NOMO-1 treated with dmso at 0.1 percent for 144 hours (cell line): Measurements from ENCODE around the gene OSGIN1.
"Not testable (repeated sequence)": the region's sequence is repeated elsewhere in the genome, so short reads cannot be mapped to it uniquely, and the experiment has no call there.

Experiments
- DNase-seq: peaks from one replicate; lab custom pipeline; 2025; ENCODE audit not compliant: unreplicated experiment; lab: John Stamatoyannopoulos, UW

Gene OSGIN1

GRCh38 chr16:83940630-83941378 lies 12.2 kb upstream of the OSGIN1 start:
- no peak for DNase-seq

- not testable (repeated sequence) for DNase-seq
These were observed 11.5 kb upstream of the OSGIN1 start for GRCh38 chr16:83941546-83941945.

GRCh38 chr16:83942074-83942473 lies 11.0 kb upstream of the OSGIN1 start:
- DNase-seq, result no peak

- no peak for DNase-seq
These were observed 10.1 kb upstream of the OSGIN1 start for GRCh38 chr16:83942815-83943515.

DNA sequence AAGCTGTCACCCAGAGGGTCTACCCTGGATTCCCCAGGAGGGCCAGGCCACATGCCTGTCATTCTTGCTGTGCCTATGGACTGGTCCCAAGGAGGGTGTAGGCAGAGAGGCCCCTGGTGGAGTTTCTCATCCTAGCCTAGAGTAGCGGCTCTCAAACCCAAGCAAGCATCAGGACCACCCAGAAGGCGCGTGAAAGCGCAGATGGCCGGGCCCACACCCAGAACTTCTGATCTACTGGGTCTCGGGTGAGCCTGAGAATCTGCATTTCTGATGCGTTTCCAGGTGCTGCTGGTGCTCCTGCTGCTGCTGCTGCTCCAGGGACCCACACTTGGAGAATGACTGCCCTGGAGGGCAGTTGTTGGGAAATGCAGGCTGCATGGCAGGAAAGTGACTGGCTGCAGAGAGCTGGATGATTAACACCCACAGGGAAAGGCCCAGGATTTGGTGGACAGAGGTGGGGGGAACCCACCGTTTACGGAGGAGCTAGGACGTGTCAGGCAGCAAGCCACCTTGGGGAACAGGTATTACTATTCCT lies 9.5 kb upstream of the OSGIN1 start:
- DNase-seq, result no peak

DNA sequence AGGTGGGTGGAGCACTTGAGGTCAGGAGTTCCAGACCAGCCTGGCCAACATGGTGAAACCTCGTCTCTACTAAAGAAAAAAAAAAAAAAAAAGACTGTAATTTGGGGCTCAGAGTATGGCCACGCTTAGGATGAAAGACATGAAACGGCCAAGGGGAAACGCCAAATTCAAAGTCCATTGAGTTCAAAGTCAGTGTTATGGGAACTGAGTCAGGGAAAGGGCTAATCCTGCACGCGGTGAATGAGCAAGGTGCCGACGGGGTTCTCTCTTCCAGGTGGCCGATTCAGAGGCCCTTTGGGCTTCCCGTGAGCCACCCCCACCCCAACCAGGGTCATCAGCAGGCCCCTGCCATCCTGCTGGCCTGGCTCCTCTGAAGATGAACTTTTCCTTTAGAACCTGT lies 7.5 kb upstream of the OSGIN1 start:
- no peak for DNase-seq

- DNase-seq, result no peak
These were observed 6.8 kb upstream of the OSGIN1 start for GRCh38 chr16:83946154-83946780.

DNA sequence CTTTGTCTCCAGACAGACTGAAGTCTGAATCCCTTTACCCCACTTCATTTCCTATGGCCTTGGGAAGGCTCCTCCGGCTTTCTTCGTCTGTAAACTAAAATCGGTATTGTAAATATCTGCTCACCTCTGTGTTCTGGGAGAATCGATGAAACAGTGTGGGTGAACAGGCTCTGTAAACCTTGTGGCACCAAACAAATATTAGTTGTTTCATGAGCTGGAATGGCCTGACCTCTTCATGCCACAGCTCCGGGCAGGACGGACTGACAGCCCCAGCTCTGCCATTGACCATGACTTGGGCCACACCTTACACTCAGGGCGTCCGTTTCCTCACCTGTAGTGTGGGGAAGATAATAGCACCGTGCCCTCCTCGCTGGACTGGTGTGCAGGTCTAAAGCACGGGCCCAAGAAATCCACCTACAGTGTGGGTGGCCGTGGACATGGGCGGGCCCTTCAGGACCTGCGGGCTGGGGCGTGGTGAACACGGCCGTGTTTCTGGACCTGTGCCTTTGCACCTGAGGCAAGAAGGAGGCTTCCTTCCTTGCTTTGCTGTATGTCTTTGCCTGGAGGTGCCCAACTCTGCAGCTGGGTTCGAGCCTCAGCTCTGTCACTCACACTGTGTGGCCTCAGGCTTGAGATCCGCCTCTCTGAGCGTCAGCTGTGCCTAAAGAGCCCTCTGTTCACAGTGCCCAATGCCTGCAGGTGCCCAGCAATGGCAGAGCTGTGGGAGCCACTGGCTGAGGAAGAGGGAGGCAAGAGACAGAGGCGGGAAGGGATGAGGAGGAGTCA lies 6.1 kb upstream of the OSGIN1 start:
- DNase-seq, result no peak

- no peak for DNase-seq
These were observed 5.3 kb upstream of the OSGIN1 start for GRCh38 chr16:83947642-83948234.

GRCh38 chr16:83948914-83949723 lies 3.9 kb upstream of the OSGIN1 start:
- DNase-seq, result no peak

- DNase-seq, result no peak
These were observed 3.4 kb upstream of the OSGIN1 start for GRCh38 chr16:83949724-83950001.

DNA sequence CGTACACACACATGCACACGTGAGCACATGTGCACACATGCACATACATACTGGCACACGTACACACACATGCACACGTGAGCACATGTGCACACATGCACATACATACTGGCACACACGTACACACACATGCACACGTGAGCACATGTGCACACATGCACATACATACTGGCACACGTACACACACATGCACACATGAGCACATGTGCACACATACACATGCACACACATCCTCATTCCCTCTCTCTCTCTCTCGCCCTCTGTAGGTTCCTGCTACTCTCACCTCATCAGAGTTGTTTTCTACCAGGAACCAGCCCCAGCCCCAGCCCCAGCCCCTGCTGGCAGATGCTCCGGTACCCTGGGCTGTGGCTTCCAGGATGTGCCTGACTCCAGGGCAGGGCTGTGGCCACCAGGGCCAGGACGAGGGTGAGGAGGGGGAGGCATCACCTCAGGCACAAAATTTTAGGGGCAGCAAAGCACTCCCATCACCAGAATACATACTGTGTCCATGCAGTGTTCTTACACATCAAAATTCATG lies 2.1 kb upstream of the OSGIN1 start:
- DNase-seq, result not testable (repeated sequence)

DNA sequence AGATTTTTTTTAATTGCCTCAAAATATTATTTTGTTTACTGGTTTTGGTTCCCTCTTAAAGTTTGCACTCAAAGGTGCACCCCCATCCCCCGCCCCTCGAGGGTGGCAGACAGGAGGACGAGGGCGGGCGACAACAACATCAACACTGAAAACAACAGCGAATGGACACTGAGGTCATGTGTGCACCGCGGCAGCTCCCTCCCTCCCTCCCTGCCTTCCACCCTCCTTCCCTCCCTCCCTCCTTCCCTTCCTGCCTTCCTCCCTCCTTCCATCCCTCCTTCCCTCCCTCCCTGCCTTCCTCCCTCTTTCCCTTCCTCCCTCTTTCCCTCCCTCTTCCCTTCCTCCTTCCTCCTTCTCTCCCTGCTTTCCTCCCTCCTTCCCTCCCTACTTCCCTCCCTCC lies 1.5 kb upstream of the OSGIN1 start:
- DNase-seq, result no peak

DNA sequence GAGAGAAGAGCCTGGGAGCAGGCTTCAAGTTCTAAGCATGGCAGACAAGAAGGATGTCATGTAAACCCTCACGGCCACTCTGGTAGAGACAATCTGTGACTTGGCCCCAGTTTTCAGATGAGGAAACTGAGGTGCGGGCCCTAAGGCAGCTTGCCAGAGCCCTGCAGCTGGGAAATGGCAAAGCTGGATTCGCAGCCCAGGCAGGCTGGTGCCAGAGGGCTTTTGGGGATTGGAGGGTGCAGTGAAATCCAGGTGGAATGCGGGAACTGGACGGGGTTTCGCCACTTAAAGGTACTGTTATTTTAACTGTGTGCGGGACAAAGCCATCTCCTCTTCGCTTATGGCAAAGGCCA lies 477 bp upstream of the OSGIN1 start:
- DNase-seq, result no peak

GRCh38 chr16:83953796-83954576 lies 946 bp downstream of the OSGIN1 start:
- no peak for DNase-seq

- DNase-seq, result no peak
These were observed 1.6 kb downstream of the OSGIN1 start for GRCh38 chr16:83954577-83955016.

DNA sequence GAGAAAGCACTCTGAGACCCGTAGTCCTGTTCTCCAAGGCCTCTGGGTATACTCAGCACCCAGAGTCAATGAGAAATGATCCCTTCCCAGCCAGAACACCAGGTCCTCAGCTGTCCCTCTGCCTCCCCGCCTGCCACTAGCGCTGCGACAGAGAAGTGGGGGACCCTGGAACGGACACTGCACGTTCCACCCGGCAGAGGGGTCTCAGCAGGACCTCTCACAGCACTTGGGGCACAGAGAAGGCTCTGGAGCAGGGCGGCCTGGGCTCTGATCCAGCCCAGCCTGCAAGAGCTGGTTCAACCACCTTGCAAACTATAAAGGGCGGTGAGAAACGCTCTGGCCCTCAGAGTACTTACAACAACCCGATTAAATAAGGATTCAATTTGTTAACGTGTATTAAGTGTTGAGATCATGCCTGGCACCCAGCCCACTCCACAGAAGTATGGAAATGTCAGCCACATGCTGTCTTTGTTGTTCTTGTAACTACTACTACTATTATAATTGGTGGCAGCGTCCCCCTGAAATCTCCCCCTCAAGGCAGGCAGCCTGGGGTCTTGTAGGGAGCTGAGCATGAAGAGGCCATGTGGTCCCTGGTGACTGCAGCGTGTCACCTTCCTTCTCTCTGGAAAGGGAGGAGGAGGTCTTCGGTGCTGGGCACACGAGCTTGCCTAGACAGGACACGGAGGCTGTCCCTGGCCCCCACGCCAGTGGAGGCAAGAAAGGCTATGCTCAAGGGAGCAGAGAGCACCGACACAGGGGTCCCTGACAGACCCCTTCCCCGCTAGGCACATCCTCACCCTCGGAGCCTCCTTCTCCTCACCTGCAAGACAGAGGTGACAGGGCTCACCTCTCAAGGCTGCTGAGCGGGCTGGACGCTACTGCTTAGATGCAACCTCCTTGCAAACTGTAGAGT lies 2.4 kb downstream of the OSGIN1 start:
- no peak for DNase-seq
